K562 (cell line): Measurements from ENCODE around the gene DCDC2. TPM values are rescaled to one million over a fixed set of nuclear protein-coding genes. Genes with fewer than 3 reads are reported as not detected.

Source experiments
- BHLHE40 ChIP-seq: IDR thresholded peaks from 2 replicates; pipeline ENCODE4 v1.6.1; 2011; ENCODE audit warnings: low read length, improper control_type of control experiment
- C11orf30 ChIP-seq: fragments of 450-650 bp; IDR thresholded peaks from 2 replicates; pipeline ENCODE4 v1.6.1; 2016; ENCODE audit warnings: low read depth, mild to moderate bottlenecking
- CBX1 ChIP-seq: sonication (generic); IDR thresholded peaks from 2 replicates; pipeline ENCODE4 v1.6.1; 2016; ENCODE audit warnings: antibody characterized with exemption, low read depth, mild to moderate bottlenecking
- CHD4 ChIP-seq: fragments of 200-600 bp; sonication (generic); IDR thresholded peaks from 3 replicates; pipeline ENCODE4 v1.6.1; 2012; ENCODE audit warnings: low read depth, mild to moderate bottlenecking, mixed read lengths, low read length, inconsistent platforms; ENCODE audit not compliant: insufficient read depth, insufficient replicate concordance, poor library complexity, severe bottlenecking
- CREM ChIP-seq: IDR thresholded peaks from 2 replicates; pipeline ENCODE4 v1.6.1; 2014; ENCODE audit warnings: antibody characterized with exemption, low read depth
- ERF ChIP-seq: fragments of 450-650 bp; formaldehyde crosslinking; IDR thresholded peaks from 2 replicates; pipeline ENCODE4 v1.4.0; 2020; ENCODE audit warnings: mild to moderate bottlenecking, mixed read lengths
- NFE2 ChIP-seq: IDR thresholded peaks from 2 replicates; pipeline ENCODE4 v1.6.1; 2014; ENCODE audit warnings: antibody characterized with exemption, low read depth
- NR2F6 ChIP-seq: fragments of 450-650 bp; formaldehyde crosslinking; IDR thresholded peaks from 2 replicates; pipeline ENCODE4 v1.4.0; 2020; ENCODE audit warnings: mild to moderate bottlenecking
- POLR2AphosphoS5 ChIP-seq: IDR thresholded peaks from 2 replicates; pipeline ENCODE4 v1.6.1; 2011; ENCODE audit warnings: mild to moderate bottlenecking, low read depth, low read length, moderate library complexity; ENCODE audit not compliant: control insufficient read depth, insufficient read depth
- RREB1 ChIP-seq: fragments of 250-450 bp; sonication (Bioruptor Pico); IDR thresholded peaks from 2 replicates; pipeline ENCODE4 v1.4.0; 2020
- SAFB ChIP-seq: fragments of 200-400 bp; formaldehyde crosslinking; IDR thresholded peaks from 2 replicates; pipeline ENCODE4 v1.6.1; 2017; ENCODE audit warnings: low read depth, low read length, borderline replicate concordance
- SAP30 ChIP-seq: fragments of 200-600 bp; sonication (generic); IDR thresholded peaks from 2 replicates; pipeline ENCODE4 v1.6.1; 2012; ENCODE audit warnings: borderline replicate concordance, low read depth, mild to moderate bottlenecking, moderate library complexity, low read length, control low read depth, inconsistent platforms; ENCODE audit not compliant: insufficient read depth, poor library complexity, severe bottlenecking
- SMARCE1 ChIP-seq: fragments of 450-650 bp; IDR thresholded peaks from 2 replicates; pipeline ENCODE4 v1.7.1; 2016; ENCODE audit warnings: mild to moderate bottlenecking
- SP1 ChIP-seq: sonication (generic); formaldehyde crosslinking; IDR thresholded peaks from 2 replicates; pipeline ENCODE4 v1.8.1; 2022; ENCODE audit warnings: mild to moderate bottlenecking, missing genetic modification reagents
- TAF9B ChIP-seq: fragments of 450-650 bp; IDR thresholded peaks from 2 replicates; pipeline ENCODE4 v1.6.1; 2018; ENCODE audit warnings: mild to moderate bottlenecking; ENCODE audit not compliant: partially characterized antibody
- TFAP4 ChIP-seq: sonication (generic); formaldehyde crosslinking; IDR thresholded peaks from 2 replicates; pipeline ENCODE4 v1.8.0; 2022; ENCODE audit warnings: missing genetic modification reagents, mild to moderate bottlenecking, moderate library complexity, borderline replicate concordance
- ZBTB1 ChIP-seq: sonication (generic); formaldehyde crosslinking; IDR thresholded peaks from 2 replicates; pipeline ENCODE4 v1.8.1; 2023; ENCODE audit warnings: missing genetic modification reagents, low read depth, mild to moderate bottlenecking, borderline replicate concordance
- ZNF143 ChIP-seq: sonication (generic); formaldehyde crosslinking; IDR thresholded peaks from 2 replicates; pipeline ENCODE4 v1.9.0; 2022; ENCODE audit warnings: mild to moderate bottlenecking, missing genetic modification reagents
- polyA plus RNA-seq, 8 experiments: library from polyadenylated mRNA; depleted of rRNA in 4 of 8; stranded (reverse) in 5 of 8; unstranded in 3 of 8; fragments of >200 nt; fragmentation: Nextera tagmentation in 2 of 8; fragmentation: Illumina TruSeq in 1 of 8; extraction: Ambion mirVana in 2 of 8; extraction: Trizol in 1 of 8; gene quantifications; 2 replicates each; pipeline versions ENCODE4 v1.2.1 to v1.2.3, GENCODE V29; 2011 to 2014; ENCODE audit warnings: inconsistent platforms in 1 of 8, missing spikeins in 1 of 8
- total RNA-seq, 7 experiments: library from RNA; depleted of rRNA in 6 of 7; stranded (reverse); fragments of >200 nt in 6 of 7; fragmentation: Illumina TruSeq in 2 of 7; extraction: Trizol in 2 of 7; gene quantifications; 2 replicates each; pipeline versions ENCODE4 v1.2.1 to v1.2.3, GENCODE V29; 2011 to 2021; ENCODE audit warnings: low replicate concordance in 1 of 7

DCDC2 gene
- total and polyA plus RNA-seq, 9 of the 15 experiments (the other 6 are each of a cell fraction or from before 2014, with no cell fraction given) = 0.04 TPM; not detected in 8

- TF ChIP-seq RREB1 (CRISPR knock-in tag) (peak; percentile 54), C11orf30 (peak; percentile 34; the same call in 1 of the 2 replicates), NR2F6 (CRISPR knock-in tag) (0 out of 2 replicates have a peak, but pooled peaks have one; percentile 27), SAP30 (peak; percentile 63), CHD4 (no peak), TFAP4 (peak; percentile 73), ZNF143 (CRISPR knock-in tag) (no peak), NFE2 (0 out of 2 replicates have a peak, but pooled peaks have one; percentile 2), SP1 (CRISPR knock-in tag) (peak; percentile 48; the same call in 1 of the 2 replicates), SMARCE1 (peak; percentile 17; the same call in 1 of the 2 replicates), CBX1 (0 out of 2 replicates have a peak, but pooled peaks have one; percentile 50), TAF9B (peak; percentile 54), ERF (CRISPR knock-in tag) (peak; percentile 76; the same call in 1 of the 2 replicates), SAFB (peak; percentile 84), BHLHE40 (peak; percentile 49; the same call in 1 of the 2 replicates), CREM (peak; percentile 49; the same call in 1 of the 2 replicates), POLR2AphosphoS5 (peak; percentile 71; the same call in 1 of the 2 replicates), ZBTB1 (CRISPR knock-in tag) (0 out of 2 replicates have a peak, but pooled peaks have one; percentile 67)
Measured at GRCh38 chr6:24402697-24403500, 45.0 kb upstream of the DCDC2 start, which contains the start of gene MRS2 (continued).
